ENCODE results near the gene GRK5.
"Not testable (repeated sequence)": the region's sequence is repeated elsewhere in the genome, so short reads cannot be mapped to it uniquely, and the experiment has no call there.

GRK5 gene

GRCh38 chr10:119448628-119449584, 241.5 kb downstream of the GRK5 start:
- DNase-seq = no peak

- DNase-seq = no peak
Measured at GRCh38 chr10:119449760-119450461, 242.5 kb downstream of the GRK5 start.

- DNase-seq = no peak
Measured at GRCh38 chr10:119450606-119451299, 243.4 kb downstream of the GRK5 start.

GRCh38 chr10:119451300-119451896, 244.0 kb downstream of the GRK5 start:
- DNase-seq = no peak

GRCh38 chr10:119452396-119452795, 245.0 kb downstream of the GRK5 start:
- DNase-seq = no peak

- no peak for DNase-seq
Measured at GRCh38 chr10:119453313-119453712, 245.9 kb downstream of the GRK5 start.

GRCh38 chr10:119454316-119454715, 246.9 kb downstream of the GRK5 start:
- no peak for DNase-seq

GRCh38 chr10:119454990-119455389, 247.6 kb downstream of the GRK5 start:
- DNase-seq = no peak

GRCh38 chr10:119455609-119456434, 248.5 kb downstream of the GRK5 start:
- no peak for DNase-seq

- DNase-seq = no peak
Measured at GRCh38 chr10:119456435-119456810, 249.1 kb downstream of the GRK5 start.

- DNase-seq = no peak
Measured at GRCh38 chr10:119457966-119458766, 250.8 kb downstream of the GRK5 start.

- no peak for DNase-seq
Measured at GRCh38 chr10:119459681-119460340, 252.4 kb downstream of the GRK5 start.

GRCh38 chr10:119460369-119461195, 253.2 kb downstream of the GRK5 start:
- no peak for DNase-seq

GRCh38 chr10:119461380-119461779, 254.0 kb downstream of the GRK5 start:
- DNase-seq = no peak

GRCh38 chr10:119461923-119462322, 254.6 kb downstream of the GRK5 start:
- DNase-seq = no peak

GRCh38 chr10:119462773-119463172, 255.4 kb downstream of the GRK5 start:
- no peak for DNase-seq

- DNase-seq = not testable (repeated sequence)
Measured at GRCh38 chr10:119463195-119463594, 255.8 kb downstream of the GRK5 start.

- DNase-seq = no peak
Measured at GRCh38 chr10:119465085-119465484, 257.7 kb downstream of the GRK5 start.

GRCh38 chr10:119466076-119466475, 258.7 kb downstream of the GRK5 start:
- no peak for DNase-seq

GRCh38 chr10:119466655-119467054, 259.3 kb downstream of the GRK5 start:
- no peak for DNase-seq

Data from stimulated activated CD4-positive, alpha-beta T cell treated with anti-CD3 and anti-CD28 coated beads, Interleukin-12 subunit alpha, Interleukin-12 subunit beta, amount 100 ng/mL, for 4 hours (primary cell).